ENCODE measurements around the gene DYRK1A.
"Not testable (repeated sequence)": the region's sequence is repeated elsewhere in the genome, so short reads cannot be mapped to it uniquely, and the experiment has no call there.

Gene DYRK1A

GRCh38 chr21:37547615-37548200, 181.1 kb downstream of the DYRK1A start:
- DNase-seq (ENCODE audit: low read depth in 1 of 2, low spot score in 1 of 2), result no peak

DNA sequence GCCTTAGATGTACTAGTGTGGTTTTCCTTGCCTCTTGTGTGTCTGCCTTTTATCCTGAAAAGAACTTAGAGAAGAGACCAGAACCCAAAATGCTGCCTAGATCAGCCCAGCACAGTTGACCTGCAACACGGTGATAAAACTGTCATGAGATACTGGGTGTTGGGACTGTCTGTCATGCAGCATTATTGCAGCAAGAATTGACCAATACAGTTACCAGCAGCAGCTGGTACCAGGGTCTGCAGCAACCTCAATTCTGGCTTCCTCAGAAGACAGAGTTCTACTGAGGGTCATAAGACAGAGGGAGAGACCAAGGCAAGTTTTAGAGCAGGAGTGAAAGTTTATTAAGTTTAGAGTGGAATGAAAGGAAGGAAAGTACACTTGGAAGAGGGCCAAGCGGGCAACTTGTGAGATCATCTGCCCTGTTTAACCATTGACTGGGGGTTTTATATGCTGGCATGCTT, 182.0 kb downstream of the DYRK1A start:
- DNase-seq (ENCODE audit: low read depth in 1 of 2, low spot score in 1 of 2), result no peak

DNA sequence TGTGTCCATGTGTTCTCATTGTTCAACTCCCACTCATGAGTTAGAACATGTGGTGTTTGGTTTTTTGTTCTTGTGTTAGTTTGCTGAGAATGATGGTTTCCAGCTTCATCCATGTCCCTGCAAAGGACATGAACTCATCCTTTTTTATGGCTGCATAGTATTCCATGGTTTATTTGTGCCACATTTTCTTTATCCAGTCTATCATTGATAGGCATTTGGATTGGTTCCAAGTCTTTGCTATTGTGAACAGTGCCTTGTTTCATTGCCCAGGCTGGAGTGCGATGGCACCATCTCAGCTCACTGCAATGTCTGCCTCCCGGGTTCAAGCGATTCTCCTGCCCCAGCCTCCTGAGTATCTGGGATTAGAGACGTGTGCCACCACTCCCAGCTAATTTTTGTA, 183.2 kb downstream of the DYRK1A start:
- DNase-seq (ENCODE audit: low read depth in 1 of 2, low spot score in 1 of 2), result not testable (repeated sequence)

GRCh38 chr21:37550157-37550556, 183.6 kb downstream of the DYRK1A start:
- no peak for DNase-seq (ENCODE audit: low read depth in 1 of 2, low spot score in 1 of 2)

DNA sequence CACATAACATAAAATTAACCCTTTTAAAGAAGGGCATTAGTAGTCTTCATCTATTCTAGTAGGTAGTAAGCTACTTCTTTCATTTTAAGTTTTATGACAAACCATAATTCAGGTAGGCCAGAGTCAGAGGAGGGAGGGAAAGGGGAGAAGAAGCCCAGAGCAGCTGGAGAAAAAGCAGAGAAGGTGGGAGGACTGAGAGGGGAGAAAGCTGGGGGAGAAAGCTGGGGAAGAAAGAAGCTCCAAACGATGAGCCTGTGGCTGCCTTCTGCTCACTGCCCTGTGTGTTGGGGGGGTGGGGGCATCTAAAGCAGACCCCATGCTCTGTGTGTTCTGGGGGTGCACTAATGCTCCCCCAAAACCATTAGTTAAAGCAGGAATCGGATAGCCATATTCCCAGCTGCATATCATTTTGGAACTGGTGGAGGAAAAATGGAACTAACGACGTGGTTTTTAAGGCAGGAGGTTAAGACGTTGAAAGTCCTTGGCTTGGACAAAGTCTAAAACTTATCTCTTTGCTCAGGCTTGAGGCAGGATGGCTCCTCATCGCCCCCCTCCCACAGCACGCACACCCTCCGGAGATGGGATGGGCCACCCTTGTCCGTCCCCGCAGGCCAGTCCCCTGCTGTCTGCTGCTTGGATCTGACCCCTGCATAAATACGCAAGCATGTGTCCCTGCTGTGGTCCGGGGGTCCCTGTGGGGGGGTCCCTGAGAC, 184.2 kb downstream of the DYRK1A start:
- DNase-seq (ENCODE audit: low read depth in 1 of 2, low spot score in 1 of 2), result no peak

DNA sequence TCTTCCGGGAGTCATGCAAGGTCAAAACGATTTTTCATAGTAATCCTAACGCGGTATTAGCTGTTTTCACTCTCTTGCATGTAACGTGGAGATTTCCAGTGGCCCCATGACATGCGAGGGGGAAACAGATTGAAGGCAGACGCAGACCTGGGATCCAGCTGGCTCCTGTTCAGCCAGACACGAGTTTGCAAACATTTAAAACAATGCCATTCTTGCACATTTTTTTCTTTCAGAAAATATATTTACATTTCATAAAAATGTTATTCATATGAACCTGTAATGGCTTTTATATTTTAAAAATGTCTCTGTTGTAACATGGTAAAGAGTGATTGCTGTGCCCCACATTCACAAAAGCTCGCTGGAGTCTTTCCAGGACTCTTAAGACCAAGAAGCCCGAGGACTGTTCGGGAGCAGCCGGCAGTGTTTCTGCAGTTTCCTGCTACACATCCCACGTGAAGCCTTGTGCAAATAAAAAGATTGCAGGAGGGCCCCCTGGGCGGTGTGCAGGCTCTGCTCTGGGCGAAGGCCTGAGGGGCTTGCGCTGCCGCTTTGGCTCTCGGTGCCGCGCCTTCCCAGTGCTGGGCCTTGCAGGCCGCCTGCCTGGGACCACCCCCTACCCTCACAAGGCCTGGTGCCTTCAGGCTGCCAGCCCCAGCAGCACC, 184.9 kb downstream of the DYRK1A start:
- no peak for DNase-seq (ENCODE audit: low read depth in 1 of 2, low spot score in 1 of 2)

- no peak for DNase-seq (ENCODE audit: low read depth in 1 of 2, low spot score in 1 of 2)
Observed at GRCh38 chr21:37551993-37552355, 185.4 kb downstream of the DYRK1A start.

DNA sequence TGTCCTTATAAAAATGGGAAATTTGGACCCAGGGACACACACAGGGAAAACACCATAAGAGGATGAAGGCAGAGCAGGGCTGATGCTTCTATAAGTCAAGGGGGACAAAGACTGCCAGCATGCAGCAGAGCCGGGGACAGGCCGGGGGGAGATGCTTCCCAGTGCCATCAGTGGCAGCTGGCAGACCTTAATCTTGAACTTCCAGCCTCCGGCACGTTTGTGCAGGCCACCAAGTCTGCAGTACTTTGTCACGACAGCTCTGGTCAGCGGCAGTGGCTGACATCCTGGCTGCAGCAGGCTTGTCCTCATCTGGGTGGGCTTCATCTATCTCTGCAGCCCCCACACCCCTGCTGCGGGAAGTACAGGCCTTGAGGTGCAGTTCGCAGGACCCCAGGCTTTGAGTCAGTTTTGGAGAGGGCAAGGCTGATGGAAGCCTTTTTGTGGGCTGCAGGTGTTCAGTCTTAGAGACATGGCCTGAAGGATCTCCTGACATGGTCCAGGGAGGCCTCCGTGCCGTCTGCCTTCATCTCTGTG, 186.0 kb downstream of the DYRK1A start:
- no peak for DNase-seq (ENCODE audit: low read depth in 1 of 2, low spot score in 1 of 2)

DNA sequence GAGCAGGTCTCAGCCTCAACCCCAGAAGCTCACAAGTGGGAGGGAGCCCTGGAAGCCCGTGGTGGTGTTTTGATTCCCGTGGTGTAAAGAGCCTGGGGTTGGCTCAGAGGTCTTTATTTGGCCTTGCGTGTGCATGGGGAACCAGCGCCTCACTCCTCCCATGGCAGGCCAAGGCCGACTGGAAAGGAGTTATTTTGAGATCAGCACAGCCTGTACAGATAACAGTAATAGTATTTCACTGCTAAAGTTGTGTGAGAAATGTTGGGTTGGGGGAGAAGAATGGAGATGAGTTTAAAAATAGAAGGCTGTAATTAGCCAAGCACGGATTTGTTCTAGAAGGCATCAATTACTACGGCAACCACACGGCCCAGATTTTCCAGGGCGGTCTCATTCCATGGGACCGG, 186.5 kb downstream of the DYRK1A start:
- DNase-seq (ENCODE audit: low read depth in 1 of 2, low spot score in 1 of 2), result no peak

GRCh38 chr21:37554661-37555379, 188.2 kb downstream of the DYRK1A start:
- DNase-seq (ENCODE audit: low read depth in 1 of 2, low spot score in 1 of 2), result no peak

GRCh38 chr21:37555672-37556261, 189.2 kb downstream of the DYRK1A start:
- DNase-seq (ENCODE audit: low read depth in 1 of 2, low spot score in 1 of 2), result no peak

DNA sequence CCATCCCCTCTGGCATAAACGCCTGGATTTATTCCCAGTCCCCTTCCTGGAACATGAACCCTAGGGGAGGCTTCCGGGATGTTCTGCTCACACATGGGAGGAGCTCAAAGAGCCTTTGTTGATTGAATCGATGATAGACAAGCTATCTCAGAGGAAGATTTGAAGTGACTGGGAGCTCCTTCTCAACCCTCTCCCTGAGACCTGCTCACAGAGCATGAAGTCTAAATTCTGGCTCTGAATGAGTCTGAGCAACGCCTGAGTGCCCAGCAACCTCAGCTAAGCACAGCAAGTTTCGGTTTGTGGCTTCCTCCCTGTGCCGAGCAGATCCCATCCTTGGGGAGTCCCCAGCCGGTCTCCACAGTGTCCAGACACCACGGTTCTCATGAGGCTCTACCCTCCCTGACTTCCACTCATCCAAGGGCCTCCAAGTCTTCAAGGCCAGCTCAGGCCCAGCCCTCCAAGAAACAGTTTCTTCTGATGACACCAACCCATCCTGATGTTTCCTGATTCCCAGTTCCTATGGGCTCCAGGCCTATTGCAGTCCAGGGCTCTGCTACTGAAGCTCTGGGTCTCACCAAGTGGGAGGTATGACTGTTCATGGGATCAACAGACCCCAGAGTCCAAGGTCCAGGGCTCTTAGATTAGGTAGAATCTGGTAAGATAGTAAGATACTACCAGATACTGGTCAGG, 190.8 kb downstream of the DYRK1A start:
- no peak for DNase-seq (ENCODE audit: low read depth in 1 of 2, low spot score in 1 of 2)

GRCh38 chr21:37558676-37559211, 192.2 kb downstream of the DYRK1A start:
- no peak for DNase-seq (ENCODE audit: low read depth in 1 of 2, low spot score in 1 of 2)

DNA sequence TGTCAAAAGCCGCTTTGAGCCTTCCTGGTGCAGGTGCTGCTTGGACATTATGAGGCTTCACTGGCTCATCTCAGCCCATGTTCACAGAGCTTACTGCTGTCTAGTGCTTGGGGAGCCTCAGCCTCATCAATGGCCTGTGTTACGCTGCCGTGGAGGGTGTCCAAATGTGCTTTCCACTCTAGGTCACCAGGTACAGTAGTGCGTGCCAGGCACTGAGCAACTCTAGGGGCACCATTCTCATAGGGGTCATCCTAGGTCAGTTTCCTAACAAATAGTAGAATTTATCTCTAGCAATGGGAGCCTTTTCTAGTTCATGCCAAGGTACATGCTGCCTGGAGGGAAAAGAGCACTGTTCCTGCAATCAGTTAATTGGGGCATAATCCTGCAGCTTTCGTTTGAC, 193.8 kb downstream of the DYRK1A start:
- no peak for DNase-seq (ENCODE audit: low read depth in 1 of 2, low spot score in 1 of 2)

DNA sequence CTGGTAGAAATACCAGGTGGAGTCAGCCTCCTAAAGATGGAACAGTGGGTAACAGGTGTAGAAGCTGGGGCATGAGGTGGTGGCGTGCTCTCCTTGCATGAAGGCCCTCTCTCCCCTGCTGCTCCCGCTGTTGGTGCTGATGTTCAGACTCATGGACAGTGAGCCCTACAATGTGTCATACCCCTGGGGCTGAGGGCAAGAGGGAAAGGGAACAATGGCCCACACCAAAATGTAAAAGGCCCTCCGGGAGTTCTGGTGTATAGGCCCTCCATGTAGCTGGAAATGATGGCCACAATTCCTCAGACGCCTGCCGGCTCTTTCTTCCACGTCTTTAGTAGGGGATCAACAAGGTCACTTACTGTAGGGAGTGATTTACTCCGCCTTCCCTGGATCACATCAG, 194.9 kb downstream of the DYRK1A start:
- DNase-seq (ENCODE audit: low read depth in 1 of 2, low spot score in 1 of 2), result no peak

DNA sequence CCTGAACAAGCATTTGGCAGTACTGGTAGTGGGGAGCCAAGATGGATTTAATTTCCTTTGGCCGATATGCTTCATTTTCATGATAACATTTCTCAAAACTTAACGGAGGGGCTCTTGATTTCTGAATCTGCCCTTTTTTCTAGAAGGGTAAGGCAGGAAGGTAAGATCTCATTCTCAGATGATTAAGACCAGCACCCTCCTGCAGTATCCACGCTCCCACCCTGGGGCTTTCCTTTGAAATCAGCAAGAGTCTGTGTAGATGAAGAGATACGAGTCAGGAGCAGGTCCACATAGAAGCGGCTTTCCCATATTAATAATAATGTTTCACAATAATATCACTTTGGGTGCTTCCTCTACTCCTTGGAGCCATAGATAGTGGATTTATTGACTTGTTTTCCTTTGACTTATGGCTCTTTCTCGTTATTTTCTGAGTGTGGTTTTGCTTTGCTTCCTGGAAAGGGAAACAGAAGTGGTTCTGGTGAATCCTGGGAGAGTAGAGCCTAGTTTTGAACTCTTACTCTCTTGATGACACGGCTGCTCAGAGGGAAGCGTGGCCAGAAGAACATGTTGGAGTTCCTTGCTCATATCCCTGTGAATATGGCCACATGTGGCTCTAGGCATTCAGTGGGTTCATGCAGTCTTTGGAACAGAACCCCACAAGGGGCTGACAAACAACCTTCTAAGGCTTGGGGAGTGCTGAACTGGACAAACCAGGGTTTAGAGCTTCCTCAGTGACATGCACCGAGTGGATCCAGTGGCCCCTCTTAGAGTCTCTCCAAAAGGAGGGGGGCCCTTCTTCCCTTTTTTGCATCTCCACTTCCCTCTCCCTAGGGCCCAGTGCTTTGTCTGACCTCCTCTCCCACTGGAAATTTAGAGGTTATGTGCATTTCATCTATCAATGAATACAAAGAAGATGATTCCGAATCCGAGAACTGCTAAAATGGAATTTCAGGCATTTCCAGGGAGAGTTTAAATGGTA, 195.7 kb downstream of the DYRK1A start:
- no peak for DNase-seq (ENCODE audit: low read depth in 1 of 2, low spot score in 1 of 2)

DNA sequence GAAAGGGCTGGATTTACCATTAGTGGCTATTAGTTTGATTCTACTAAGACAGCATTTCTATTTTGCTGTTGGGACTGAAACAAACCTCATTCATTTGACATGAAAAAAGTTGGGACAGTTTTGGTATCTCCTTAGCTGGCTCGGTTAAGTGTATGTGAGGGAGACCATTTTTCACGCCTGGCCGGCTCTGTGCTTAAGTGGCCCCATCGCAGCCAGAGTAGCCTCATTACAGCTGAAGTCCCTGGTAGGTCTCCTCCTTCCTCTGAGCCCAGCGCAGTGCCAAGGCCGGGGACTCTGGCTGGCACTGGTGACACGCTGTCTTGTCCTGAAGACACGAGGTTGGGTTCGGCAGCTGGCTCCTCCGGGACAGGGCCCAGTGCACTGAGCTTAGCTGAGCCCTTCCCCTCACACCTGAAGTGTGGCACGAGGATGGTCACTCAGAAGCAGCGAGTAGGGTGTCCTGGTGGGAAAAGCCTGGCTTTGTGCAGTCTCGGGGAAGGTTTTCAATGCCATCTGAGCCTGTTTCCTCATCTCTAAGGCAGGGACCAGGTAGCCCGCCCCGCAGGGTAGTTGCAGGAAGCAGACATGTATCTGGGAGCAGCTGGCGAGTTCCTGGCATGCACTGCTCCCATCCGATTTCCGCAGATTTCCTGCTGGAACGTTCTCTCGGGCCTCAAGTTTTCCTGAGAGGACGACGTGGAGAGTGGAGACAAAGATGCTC, 196.5 kb downstream of the DYRK1A start:
- DNase-seq (ENCODE audit: low read depth in 1 of 2, low spot score in 1 of 2), result no peak

DNA sequence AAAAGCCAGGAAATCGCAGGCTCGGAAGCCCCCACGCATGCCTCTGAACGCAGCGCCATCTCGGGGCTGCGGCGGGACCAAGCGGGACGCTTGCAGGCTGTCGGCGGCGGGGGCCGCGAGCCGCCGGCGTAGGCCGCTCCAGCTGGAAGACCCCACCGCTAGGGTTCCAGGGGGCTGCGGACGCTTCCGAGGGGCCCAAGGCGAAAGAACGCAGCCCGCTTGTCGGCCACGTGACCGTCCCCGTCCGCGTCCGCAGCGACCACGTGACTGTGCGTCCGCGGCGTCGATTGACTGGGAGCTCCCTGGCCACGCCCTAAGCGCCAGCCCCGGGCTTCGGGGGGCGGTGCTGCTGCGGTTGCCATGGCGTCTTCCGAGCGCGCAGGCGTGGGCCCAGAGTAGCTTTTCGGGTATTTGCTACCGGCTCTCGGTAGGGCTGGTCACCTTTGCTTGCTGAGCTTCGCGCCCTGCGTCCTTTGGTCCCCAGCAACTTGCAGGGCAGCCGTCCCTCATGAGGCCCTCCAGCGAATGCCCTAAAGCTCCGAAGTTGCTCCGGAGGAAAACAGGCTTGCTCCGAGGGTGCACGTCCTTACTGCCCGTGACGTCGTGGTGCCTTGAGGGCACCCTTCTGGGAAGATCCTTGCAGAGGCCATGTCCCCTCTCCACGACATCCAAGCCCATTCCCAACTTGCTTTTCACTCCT, 197.2 kb downstream of the DYRK1A start:
- DNase-seq (ENCODE audit: low read depth in 1 of 2, low spot score in 1 of 2), result peak; percentile 79 to 88
